PC-9 (cell line): Measurements from ENCODE around the gene HAAO. TPM values are rescaled to one million over a fixed set of nuclear protein-coding genes. Genes with fewer than 3 reads are reported as not detected.

ENCODE experiments used
- BruUV-seq: library from RNA; stranded (reverse); fragments of 400-500 nt; replicated peaks from 2 replicates; lab custom pipeline; 2021; lab: Mats Ljungman, UMichigan
- CTCF ChIA-PET: fragments of 300-600 bp; sonication (Branson Sonifier 250); formaldehyde crosslinking; loops from one replicate; lab custom pipeline; 2022; ENCODE audit warnings: antibody characterized with exemption; lab: Charles Lee
- POLR2A ChIA-PET: fragments of 300-600 bp; sonication (Branson Sonifier 250); formaldehyde crosslinking; loops from one replicate; lab custom pipeline; 2022; ENCODE audit warnings: antibody characterized with exemption; ENCODE audit not compliant: unreplicated experiment; lab: Charles Lee
- DNase-seq, 2 experiments: peaks; one replicate each; pipeline versions ENCODE4 v3.0.0 to v3.0.0-alpha.2; 2015 to 2022; ENCODE audit warnings: mixed read lengths in 1 of 2
- H2AFZ ChIP-seq: fragments of 200-600 bp; sonication (generic); 2 replicates; pipeline ENCODE4 v1.8.1; 2017; ENCODE audit warnings: antibody characterized with exemption
- H3F3A ChIP-seq: fragments of 200-600 bp; sonication (generic); 2 replicates; pipeline ENCODE4 v1.8.1; 2017; ENCODE audit warnings: antibody characterized with exemption, mild to moderate bottlenecking, low read depth; ENCODE audit not compliant: insufficient read depth
- H3K27ac ChIP-seq: fragments of 200-600 bp; sonication (generic); 2 replicates; pipeline ENCODE4 v1.6.1; 2016; ENCODE audit warnings: mixed run types
- H3K27me3 ChIP-seq: fragments of 200-600 bp; sonication (generic); 2 replicates; pipeline ENCODE4 v1.6.1; 2016; ENCODE audit warnings: low read depth, mixed run types; ENCODE audit not compliant: insufficient read depth
- H3K36me3 ChIP-seq: fragments of 200-600 bp; sonication (generic); 2 replicates; pipeline ENCODE4 v1.6.1; 2016; ENCODE audit warnings: low read depth, mixed run types
- H3K4me1 ChIP-seq: fragments of 200-600 bp; sonication (generic); replicated peaks from 2 replicates; pipeline ENCODE4 v1.6.1; 2016; ENCODE audit warnings: mixed run types; ENCODE audit not compliant: insufficient read depth
- H3K4me2 ChIP-seq: fragments of 200-600 bp; sonication (generic); 2 replicates; pipeline ENCODE4 v1.6.1; 2017; ENCODE audit warnings: mixed run types
- H3K4me3 ChIP-seq: fragments of 200-600 bp; sonication (generic); 2 replicates; pipeline ENCODE4 v1.6.1; 2016; ENCODE audit warnings: mixed run types
- H3K79me2 ChIP-seq: fragments of 200-600 bp; sonication (generic); 2 replicates; pipeline ENCODE4 v1.6.1; 2017; ENCODE audit warnings: low read depth, mixed run types
- H3K9me2 ChIP-seq: fragments of 200-600 bp; sonication (generic); 2 replicates; pipeline ENCODE4 v1.8.1; 2017; ENCODE audit warnings: mild to moderate bottlenecking; ENCODE audit not compliant: insufficient read depth
- H3K9me3 ChIP-seq: fragments of 200-600 bp; sonication (generic); 2 replicates; pipeline ENCODE4 v1.8.1; 2016; ENCODE audit warnings: low read depth; ENCODE audit not compliant: insufficient read depth
- H4K20me1 ChIP-seq: fragments of 200-600 bp; sonication (generic); 2 replicates; pipeline ENCODE4 v1.8.1; 2017; ENCODE audit not compliant: insufficient read depth
- EZH2 ChIP-seq: fragments of 200-600 bp; sonication (generic); IDR thresholded peaks from 2 replicates; pipeline ENCODE4 v1.8.0; 2017; ENCODE audit warnings: antibody characterized with exemption, low read depth
- intact Hi-C: fragments of 100-400 bp; cut with micrococcal nuclease; formaldehyde crosslinking; loops from one replicate; pipeline ENCODE4 v1.10.0; 2022; ENCODE audit not compliant: unreplicated experiment
- total RNA-seq: library from RNA; stranded (reverse); gene quantifications from 2 replicates; pipeline ENCODE4 v1.2.3, GENCODE V29; 2021
- TF ChIP-seq, protein P1 (sequence below): fragments of 200-600 bp; sonication (generic); conservative IDR thresholded peaks from 2 replicates; pipeline ENCODE4 v1.6.1; 2017; ENCODE audit warnings: mixed run types, antibody characterized with exemption, mild to moderate bottlenecking, moderate library complexity

Gene HAAO
- total RNA-seq, 1 experiment from 2014 or later, result not detected

- Histone ChIP-seq H3K9me3 (peaks cover 1% of the 10 kb centered on the region; the same call in 1 of the 2 replicates), H3K27ac (no peak overlapping the region), H3K79me2 (no peaks in the 10 kb centered on the region), H3K36me3 (no peaks in the 10 kb centered on the region), H3K27me3 (no peaks in the 10 kb centered on the region), H2AFZ (no peak overlapping the region), H3F3A (peaks cover 34% of the 10 kb centered on the region), H3K4me3 (no peak overlapping the region), H3K4me2 (no peak overlapping the region), H4K20me1 (no peaks in the 10 kb centered on the region), H3K4me1 (peaks cover 9% of the 10 kb centered on the region), H3K9me2 (no peaks in the 10 kb centered on the region)
- TF ChIP-seq, protein P1, sequence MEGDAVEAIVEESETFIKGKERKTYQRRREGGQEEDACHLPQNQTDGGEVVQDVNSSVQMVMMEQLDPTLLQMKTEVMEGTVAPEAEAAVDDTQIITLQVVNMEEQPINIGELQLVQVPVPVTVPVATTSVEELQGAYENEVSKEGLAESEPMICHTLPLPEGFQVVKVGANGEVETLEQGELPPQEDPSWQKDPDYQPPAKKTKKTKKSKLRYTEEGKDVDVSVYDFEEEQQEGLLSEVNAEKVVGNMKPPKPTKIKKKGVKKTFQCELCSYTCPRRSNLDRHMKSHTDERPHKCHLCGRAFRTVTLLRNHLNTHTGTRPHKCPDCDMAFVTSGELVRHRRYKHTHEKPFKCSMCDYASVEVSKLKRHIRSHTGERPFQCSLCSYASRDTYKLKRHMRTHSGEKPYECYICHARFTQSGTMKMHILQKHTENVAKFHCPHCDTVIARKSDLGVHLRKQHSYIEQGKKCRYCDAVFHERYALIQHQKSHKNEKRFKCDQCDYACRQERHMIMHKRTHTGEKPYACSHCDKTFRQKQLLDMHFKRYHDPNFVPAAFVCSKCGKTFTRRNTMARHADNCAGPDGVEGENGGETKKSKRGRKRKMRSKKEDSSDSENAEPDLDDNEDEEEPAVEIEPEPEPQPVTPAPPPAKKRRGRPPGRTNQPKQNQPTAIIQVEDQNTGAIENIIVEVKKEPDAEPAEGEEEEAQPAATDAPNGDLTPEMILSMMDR, result no peak
- no peak for TF ChIP-seq EZH2
- BruUV-seq, result no TSS peak
- no peak for DNase-seq
- intact Hi-C loops, result loop anchor here (10.0 kb wide), 2 partner anchors 714 to 954 kb away; no protein-coding TSS in a partner anchor
- ChIA-PET POLR2A (no interaction called here), CTCF (no interaction called here)
These were observed 15.9 kb upstream of the HAAO start for GRCh38 chr2:42808301-42808700.

DNA sequence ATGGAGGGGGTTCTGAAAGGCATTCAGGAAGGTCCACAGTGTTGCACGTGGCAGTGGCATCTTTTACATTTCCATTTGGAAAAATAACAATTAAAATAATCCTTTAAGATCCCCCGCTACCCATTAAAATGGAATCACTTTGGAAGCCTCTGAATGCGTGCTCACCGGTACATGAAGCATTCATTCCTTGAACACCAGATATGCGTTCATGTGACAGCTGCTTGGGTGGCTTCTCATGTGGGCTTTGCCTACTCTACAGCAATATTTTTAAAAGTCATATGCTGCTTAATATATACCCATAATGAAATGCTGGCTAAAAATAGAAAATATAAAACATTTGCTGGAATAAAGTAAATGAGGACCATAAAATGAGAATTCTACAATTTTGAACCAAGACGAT is 14.4 kb upstream of the HAAO start:
- no TSS peak for BruUV-seq
- H3K4me3 ChIP-seq, result no peak overlapping the region
- intact Hi-C loops, result loop anchor here (10.0 kb wide), 2 partner anchors 712 to 952 kb away; no protein-coding TSS in a partner anchor

GRCh38 chr2:42804891-42805290 is 12.5 kb upstream of the HAAO start:
- POLR2A ChIA-PET, result interaction anchor here (0.6 kb wide), 1 partner anchor 10 kb away, joined by 5 read pairs; no protein-coding TSS in a partner anchor

More for the DNA sequence above, 14.4 kb upstream of the HAAO start:
- Histone ChIP-seq H3K9me2 (no peaks in the 10 kb centered on the region), H3F3A (peaks cover 23% of the 10 kb centered on the region), H3K9me3 (no peaks in the 10 kb centered on the region), H4K20me1 (no peaks in the 10 kb centered on the region), H3K27me3 (no peaks in the 10 kb centered on the region), H3K79me2 (no peaks in the 10 kb centered on the region), H3K36me3 (no peaks in the 10 kb centered on the region), H3K27ac (no peak overlapping the region), H2AFZ (no peak overlapping the region), H3K4me2 (no peak overlapping the region), H3K4me1 (peaks cover 9% of the 10 kb centered on the region)
- CTCF ChIA-PET, result no interaction called here
- POLR2A ChIA-PET, result no interaction called here
- TF ChIP-seq, protein P1, result no peak
- TF ChIP-seq EZH2, result no peak
- DNase-seq, result no peak

More at GRCh38 chr2:42804891-42805290, 12.5 kb upstream of the HAAO start:
- Histone ChIP-seq H3K9me3 (no peaks in the 10 kb centered on the region), H3F3A (peaks cover 13% of the 10 kb centered on the region), H3K9me2 (no peaks in the 10 kb centered on the region), H4K20me1 (no peaks in the 10 kb centered on the region), H2AFZ (no peak overlapping the region), H3K79me2 (no peaks in the 10 kb centered on the region), H3K27me3 (no peaks in the 10 kb centered on the region), H3K4me3 (no peak overlapping the region), H3K27ac (no peak overlapping the region), H3K4me1 (peaks cover 9% of the 10 kb centered on the region), H3K36me3 (no peaks in the 10 kb centered on the region), H3K4me2 (no peak overlapping the region)
- DNase-seq, result no peak
- intact Hi-C loops, result loop anchor here (10.0 kb wide), 2 partner anchors 710 to 950 kb away; no protein-coding TSS in a partner anchor
- TF ChIP-seq, protein P1, result no peak
- no peak for TF ChIP-seq EZH2
- BruUV-seq, result no TSS peak
- CTCF ChIA-PET, result no interaction called here
